ENCODE results near the gene TOP3B.

TOP3B gene

DNA sequence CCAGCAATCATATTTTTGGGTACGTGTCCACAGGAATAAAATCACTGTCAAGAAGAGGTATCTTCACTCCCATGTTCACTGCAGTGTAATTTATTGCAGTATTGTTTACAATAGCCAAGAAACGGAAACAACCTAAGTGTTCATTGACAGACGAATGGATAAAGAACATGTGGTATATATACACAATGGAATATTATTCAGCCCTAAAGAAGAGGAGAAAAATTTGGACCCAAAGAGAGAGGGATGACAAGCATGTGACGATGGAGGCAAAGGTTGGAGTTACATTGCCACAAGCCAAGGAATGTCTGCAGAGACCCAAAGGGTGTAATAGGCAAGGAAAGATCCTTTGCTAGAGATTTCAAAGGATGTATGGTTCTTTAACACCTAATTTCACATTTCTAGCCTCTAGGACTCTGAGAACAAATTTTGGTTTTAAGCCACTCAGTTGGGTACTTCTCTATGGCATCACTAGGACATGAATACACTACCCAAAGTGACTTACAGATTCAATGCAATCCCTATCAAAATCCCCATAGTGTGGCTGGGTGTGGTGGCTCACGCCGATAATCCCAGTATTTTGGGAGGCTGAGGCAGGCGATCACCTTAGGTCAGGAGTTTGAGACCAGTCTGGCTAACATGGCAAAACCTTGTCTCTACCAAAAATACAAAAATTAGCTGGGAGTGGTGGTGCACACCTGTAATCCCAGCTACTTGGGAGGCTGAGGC, 31.1 kb upstream of the TOP3B start:
- DNase-seq = no peak

DNA sequence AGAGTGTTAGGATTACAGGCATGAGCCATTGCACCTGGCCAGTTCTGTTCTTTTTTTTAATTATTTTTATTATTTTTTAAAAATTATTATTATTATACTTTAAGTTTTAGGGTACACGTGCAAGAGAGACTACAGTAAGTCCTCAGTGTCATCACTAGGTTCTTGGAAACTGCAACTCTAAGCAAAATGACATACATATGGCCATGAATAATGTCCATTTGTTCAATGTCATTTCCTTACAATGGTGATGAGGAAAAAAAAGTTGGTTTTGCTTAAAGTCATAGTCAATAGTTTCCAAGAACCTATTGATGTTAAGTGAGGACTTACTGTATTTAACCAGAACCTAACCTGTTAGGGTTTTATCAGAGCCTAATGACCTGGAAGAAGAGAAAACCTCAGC, 29.4 kb upstream of the TOP3B start:
- DNase-seq = no peak

DNA sequence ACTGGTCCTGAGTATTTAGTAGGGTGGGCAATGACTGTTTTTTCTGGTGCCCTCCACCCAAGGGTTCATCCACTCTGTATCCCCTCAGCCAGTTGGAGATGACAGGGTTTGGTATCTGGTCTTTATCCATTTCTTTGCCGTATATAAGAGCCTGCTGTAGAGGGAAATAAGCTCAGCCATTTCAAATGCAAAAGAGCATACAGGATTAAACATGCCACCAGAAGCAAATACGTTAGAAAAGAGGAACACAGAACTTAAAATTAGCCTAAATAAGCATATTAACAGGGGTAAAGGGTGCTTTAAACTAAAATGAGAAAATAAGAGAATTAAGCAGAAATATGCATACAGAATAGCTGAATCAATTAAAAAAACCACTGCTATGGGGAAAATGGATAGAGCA, 27.8 kb upstream of the TOP3B start:
- no peak for DNase-seq

GRCh38 chr22:22009661-22010060, 27.1 kb upstream of the TOP3B start:
- DNase-seq = no peak

DNA sequence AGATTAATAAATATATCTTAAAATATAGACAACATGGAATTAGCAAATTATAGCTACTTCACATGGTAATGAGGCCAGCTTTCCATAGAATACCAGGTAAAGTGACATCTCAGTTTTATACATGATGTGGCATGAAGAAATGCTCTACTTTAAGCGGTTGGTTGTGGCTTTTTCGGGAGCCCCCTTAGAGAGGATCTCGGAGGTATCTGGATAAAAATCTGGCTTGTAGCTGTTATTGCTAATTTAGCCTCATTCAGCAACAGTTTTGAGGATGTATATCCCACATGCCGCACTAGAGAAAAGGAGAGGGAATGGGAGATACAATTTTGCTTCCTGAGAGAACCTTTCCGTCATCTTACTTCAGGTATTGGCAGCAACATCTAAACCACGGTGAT, 24.0 kb upstream of the TOP3B start:
- DNase-seq = no peak

DNA sequence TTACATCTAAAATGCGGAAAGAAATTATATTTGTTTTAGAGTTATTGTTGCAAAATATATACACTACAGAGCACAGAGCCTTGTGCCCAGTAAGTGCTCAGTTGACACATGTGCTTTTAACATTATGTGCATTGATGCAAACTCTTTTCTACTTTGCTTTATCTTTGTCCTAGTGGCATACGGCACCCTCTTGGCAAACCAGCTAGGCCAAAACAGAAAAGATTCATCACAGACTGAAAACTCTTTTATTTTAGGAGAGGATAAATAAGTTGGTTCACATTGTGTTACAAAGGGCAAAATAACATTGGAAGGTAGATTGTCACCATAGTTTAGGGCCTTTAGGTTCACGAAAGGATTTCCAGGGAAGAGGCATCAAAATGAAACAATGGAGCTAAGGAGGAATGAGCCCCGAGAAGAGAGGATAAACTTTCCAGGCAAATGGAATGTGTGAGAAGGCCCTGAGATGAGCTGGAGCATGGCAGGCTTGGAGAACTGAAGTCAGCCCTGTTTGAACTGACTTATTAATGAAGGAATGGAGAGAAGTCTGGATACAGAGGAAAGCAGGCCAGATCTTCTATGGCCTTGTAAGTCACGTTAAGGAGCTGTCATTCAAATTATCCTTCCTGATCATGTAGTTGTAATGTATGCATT, 23.5 kb upstream of the TOP3B start:
- DNase-seq = no peak

- DNase-seq = no peak
Observed at GRCh38 chr22:22003233-22003632, 20.6 kb upstream of the TOP3B start.

- no peak for DNase-seq
Observed at GRCh38 chr22:22002526-22003055, 20.0 kb upstream of the TOP3B start.

GRCh38 chr22:22001664-22002525, 19.3 kb upstream of the TOP3B start:
- no peak for DNase-seq

DNA sequence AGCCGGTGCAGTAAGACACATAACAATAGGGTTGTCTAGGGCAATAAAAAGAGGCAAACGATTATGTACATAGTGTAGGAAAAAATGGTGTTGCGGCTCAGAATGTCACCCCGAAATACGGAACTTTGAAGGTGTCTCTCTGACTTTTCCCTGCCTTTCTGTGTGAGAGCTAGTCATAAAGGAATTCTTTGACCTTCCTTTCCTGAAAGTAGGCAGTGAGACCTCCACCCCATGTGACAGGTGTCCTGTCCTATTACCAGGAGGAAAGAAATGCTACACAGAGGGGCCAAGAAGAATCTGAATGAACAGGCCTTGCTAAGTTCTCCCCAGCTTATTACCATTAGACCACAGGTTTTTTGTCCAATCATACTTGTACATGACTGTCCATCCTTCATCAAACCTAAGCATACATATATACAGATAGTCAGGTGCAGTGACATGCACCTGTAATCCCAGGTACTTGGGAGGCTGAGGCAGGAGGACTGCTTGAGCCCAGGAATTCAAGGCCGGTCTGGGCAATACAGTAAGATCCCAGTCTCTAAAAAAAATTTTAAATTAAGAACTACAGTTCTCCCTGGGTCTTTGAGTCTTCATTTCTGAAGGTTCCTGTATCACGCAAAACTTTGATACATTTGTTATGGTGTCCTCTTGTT, 16.1 kb upstream of the TOP3B start:
- DNase-seq = no peak

DNA sequence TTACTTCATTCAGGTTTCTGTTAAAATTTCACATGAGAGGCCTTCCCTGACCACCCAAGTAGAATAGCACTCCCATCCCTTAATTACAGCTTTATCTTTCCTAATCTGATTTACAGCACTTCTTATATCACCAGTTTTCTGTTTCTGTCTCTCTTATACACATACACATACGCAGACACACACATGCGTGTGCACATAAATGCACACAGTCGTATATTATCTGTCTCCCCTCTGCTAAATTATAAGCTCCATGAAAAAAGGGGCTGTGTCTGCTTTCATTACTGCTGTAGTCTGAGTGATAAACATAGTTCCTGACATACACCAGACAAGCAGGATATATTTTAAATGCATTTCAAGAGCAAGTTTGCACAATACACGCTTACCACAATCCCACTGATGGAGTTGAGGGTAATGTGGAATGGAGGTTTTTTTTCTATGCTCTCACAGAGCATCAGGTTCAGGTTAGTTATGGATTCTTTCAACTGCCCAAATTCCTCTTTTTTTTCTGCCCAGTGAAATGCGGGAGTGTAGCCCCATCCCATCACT, 13.7 kb upstream of the TOP3B start:
- no peak for DNase-seq

- no peak for DNase-seq
Observed at GRCh38 chr22:21995660-21996059, 13.1 kb upstream of the TOP3B start.

GRCh38 chr22:21994881-21995444, 12.4 kb upstream of the TOP3B start:
- DNase-seq = no peak

DNA sequence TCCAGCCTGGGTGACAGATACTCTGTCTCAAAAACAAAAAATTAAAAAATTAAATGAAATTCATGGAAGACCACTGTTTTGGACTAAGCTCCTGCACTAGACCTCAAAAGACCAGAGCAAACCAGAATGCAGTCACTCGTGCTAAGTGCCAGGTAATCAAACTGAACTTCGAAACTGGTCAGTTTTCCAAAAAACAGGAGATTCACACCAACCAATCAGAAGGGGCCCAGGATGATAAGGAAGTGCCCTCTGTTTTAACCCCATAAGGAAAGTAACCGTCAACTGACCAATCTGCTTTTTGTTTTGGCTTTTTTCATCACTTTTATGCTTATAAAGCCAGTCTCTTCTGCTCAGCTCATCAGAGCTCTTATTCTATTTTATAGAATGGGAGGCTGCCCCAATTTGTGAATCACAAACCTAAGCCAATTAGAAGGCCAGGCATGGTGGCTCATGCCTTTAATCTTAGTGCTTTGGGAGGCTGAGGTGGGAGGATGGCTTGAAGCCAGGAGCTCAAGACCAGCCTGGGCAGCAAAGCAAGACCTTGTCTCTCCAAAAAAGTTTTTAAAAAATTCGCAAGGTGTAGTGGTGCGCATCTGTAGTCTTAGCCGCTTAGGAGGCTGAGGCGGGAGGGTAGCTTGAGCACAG, 10.1 kb upstream of the TOP3B start:
- DNase-seq = no peak

DNA sequence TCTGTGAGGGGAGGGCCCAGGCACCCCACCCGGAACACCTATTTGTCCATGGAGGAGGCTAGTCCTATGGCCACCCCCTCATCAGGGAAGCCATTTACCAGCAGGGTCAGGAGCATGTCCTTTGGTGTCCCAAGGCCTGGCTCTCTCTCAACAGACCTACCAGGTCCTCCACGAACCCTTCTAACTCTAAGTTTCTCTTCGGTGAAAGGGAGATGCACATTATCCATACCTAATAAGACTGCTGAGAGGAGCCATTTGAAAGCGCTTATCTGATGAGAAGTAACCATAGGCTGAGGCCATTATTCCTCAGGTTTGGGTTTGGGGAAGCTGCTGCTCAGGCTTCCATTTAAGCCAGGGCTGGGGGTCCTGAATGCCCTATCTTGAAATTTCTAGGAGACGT, 9.2 kb upstream of the TOP3B start:
- no peak for DNase-seq

DNA sequence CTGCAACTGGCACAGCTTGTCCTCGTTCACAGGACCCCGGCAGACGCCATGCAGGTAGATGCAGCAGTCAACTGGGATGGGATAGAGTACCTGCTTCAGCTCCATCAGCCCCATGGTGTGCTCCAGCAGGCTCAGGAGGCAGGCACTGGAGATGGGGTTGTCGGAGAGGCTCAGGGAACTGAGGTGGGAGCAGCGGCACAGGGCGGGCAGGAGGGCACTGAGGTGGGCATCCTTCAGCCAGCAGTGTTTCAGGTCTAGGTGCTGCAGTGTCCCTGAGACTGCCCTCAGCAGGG, 8.7 kb upstream of the TOP3B start:
- no peak for DNase-seq

DNA sequence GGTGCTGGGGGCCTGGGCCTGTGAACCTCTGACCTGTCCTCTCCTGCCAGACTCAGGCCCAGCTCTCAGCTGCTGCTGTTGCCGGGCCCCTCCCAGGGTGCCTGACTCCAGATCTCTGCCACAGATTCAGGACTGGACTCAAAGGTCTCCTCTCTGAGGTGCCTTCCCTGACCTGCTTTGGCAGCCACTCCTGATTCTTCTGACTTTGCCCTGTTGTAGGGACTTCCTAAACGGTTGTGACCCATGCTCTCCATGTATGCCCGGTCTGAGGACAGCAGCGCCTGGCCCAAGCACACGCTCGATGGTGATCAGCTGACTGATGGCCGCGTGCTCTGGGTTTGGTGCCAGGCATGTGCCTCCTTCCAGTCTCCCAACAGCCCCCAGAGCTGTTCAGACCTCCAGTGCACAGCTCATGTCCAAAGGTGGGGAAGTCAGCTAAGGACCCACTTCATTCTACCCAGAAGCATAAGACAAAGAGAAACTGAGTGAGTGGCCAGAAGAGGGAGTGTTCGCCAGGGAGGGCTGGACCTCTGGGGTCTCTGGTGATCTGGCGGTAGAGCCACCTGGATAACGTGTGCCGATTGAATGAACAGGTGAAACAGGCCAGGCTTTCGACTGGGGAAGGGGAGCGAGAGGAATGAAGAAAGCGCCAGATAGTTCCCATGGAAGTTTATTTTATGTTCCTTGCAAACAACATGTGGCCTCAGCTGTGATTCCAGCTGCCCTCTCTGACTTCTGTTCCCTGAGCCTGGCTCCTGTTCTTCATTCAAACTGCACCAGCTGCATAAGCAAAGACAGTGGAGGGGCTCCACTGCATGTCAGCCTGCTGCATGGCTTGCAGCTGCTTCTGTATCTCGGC, 8.1 kb upstream of the TOP3B start:
- no peak for DNase-seq

DNA sequence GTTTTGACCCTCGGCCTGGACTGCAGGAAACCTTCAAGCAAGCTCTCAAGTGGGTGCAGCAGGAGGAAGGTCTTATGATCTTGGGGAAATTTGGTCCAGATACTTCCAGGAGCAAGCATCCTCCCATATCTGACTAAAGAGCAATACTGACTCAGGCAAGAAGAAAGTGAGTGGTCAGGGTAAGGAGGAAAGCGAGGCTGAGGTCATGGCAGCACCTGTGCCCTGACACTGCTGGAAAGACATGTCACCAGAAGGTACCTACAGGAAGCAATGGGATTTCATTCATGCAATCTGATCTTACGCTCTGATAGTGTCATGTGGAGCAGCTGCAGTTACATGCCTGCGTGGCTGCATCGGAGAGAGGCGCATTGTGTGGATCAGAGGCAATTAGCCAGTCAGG, 6.5 kb upstream of the TOP3B start:
- no peak for DNase-seq

GRCh38 chr22:21985214-21985613, 2.6 kb upstream of the TOP3B start:
- no peak for DNase-seq

DNA sequence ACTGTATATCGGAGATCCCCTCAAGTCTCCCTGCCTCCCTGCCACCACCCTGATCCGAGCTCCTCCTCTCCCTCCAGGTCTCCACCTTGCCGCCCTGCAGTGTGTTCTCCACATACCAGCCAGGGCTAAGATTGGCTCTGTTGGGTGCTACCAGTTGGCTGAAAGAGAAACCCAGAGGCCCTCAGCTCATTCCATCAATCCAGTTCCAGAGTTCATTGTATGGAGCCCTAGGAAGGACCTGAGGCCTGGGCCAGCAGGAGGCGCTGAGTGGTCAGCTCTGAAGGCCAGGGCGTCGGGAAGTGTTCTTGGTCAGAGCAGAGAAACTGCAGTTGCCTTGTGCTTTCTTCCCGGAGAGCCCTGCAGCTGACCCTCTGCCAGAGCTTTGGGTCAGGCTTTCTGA, 2.2 kb upstream of the TOP3B start:
- no peak for DNase-seq

DNA sequence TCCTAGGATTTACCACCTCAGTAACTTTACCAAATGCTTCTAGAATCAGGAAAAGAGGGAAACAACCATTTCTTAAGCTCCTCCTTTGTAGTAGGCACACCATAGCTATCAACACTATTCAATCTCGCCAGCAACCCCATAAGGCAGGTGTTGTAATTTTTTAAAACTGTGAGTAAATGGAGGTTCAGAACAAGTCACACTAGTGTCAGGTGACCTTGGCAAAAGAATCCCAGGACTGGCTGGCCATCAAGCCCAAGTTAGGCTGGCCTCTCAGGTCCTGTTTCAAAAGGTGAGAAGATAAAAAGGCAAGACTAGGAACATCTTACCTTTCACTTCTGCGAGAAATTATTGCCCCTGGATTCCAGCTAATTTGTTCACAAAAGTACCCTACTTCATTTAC, 713 bp downstream of the TOP3B start:
- no peak for DNase-seq
